Lower lobe of right lung (tissue), 2 donors: ENCODE measurements around the gene ENGASE. TPM values are rescaled to one million over a fixed set of nuclear protein-coding genes. Genes with fewer than 3 reads are reported as not detected.

Source experiments
- ATAC-seq, 2 donors: fragments of 200-7000 bp; cut with Tn5 transposase; one replicate each; pipeline ENCODE4 v1.9.1; 2020 to 2022; ENCODE audit warnings: mild to moderate bottlenecking in 2 of 2, moderate library complexity in 2 of 2
- DNase-seq: peaks from one replicate; pipeline ENCODE4 v3.0.0-alpha.2; 2020
- H3K27ac ChIP-seq: fragments of 200-600 bp; one replicate; pipeline ENCODE4 v1.8.0; 2022
- H3K27me3 ChIP-seq: fragments of 200-600 bp; one replicate; pipeline ENCODE4 v1.8.0; 2022; ENCODE audit warnings: low read depth
- H3K36me3 ChIP-seq: fragments of 200-600 bp; one replicate; pipeline ENCODE4 v1.8.0; 2022; ENCODE audit warnings: mild to moderate bottlenecking
- H3K4me1 ChIP-seq: fragments of 200-600 bp; one replicate; pipeline ENCODE4 v1.8.0; 2022
- H3K4me3 ChIP-seq: fragments of 200-600 bp; one replicate; pipeline ENCODE4 v1.8.0; 2022; ENCODE audit warnings: mild to moderate bottlenecking
- H3K9me3 ChIP-seq: fragments of 200-600 bp; one replicate; pipeline ENCODE4 v1.8.0; 2022
- CTCF ChIP-seq: fragments of 200-600 bp; IDR thresholded peaks from one replicate; pipeline ENCODE4 v1.8.0; 2022; ENCODE audit warnings: antibody characterized with exemption, mild to moderate bottlenecking
- intact Hi-C: fragments of 100-400 bp; cut with DNase I; formaldehyde crosslinking; loops from one replicate; pipeline ENCODE4 v1.11.0; 2022
- total RNA-seq: library from RNA; stranded (reverse); fragmentation: NEBNext Ultra II Directional; extraction: Animal tissue kit (Norgen Biotek cat#: 25700); gene quantifications from one replicate; pipeline ENCODE4 v1.2.1, GENCODE V29; 2021
- donor health status: DM: no; HTN: yes; CAD: no; lungs with severe emphysema.

ENGASE gene
- total RNA-seq, 1 donor from 2014 or later, result 56.4 TPM

DNA sequence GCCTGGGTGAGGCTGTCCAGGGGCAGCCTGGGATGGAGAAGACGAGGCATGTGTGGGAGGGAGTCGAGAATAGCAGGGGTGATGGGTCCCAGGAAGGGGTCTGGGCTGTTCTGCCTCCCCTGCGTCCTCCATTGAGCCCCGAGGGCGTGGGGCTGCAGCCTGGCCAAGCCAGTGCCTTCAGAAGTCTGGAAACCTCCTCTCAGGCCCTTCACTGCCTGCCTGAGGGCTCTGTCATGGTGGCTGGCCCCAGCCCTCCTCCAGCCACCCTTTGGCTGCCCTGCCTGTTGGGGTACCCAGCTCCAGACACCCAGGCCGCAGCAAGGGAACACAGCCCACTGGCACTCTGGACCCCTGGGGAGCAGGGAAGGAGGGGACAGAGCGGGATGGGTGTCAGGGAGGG lies 27.6 kb downstream of the ENGASE start:
- Histone ChIP-seq H3K27ac (no peak overlapping the region), H3K4me3 (no peak overlapping the region), H3K36me3 (no peaks in the 10 kb centered on the region), H3K27me3 (peaks cover 68% of the 10 kb centered on the region), H3K9me3 (no peaks in the 10 kb centered on the region), H3K4me1 (no peaks in the 10 kb centered on the region)
- TF ChIP-seq CTCF, result no peak
- intact Hi-C loops, result no loop called here
- no peak for ATAC-seq
- DNase-seq, result no peak

GRCh38 chr17:79104898-79105600 lies 30.4 kb downstream of the ENGASE start:
- Histone ChIP-seq H3K27ac (no peak overlapping the region), H3K4me1 (no peaks in the 10 kb centered on the region), H3K27me3 (peaks cover 41% of the 10 kb centered on the region), H3K36me3 (no peaks in the 10 kb centered on the region), H3K9me3 (no peaks in the 10 kb centered on the region), H3K4me3 (no peak overlapping the region)
- DNase-seq (no peak), ATAC-seq (no peak)
- intact Hi-C loops, result no loop called here
- no peak for TF ChIP-seq CTCF

GRCh38 chr17:79105937-79106336 lies 31.3 kb downstream of the ENGASE start:
- no peak overlapping the region for H3K27ac ChIP-seq
- no peaks in the 10 kb centered on the region for H3K9me3 ChIP-seq
- H3K4me3 ChIP-seq, result no peak overlapping the region
- ATAC-seq, result no peak
- no peaks in the 10 kb centered on the region for H3K36me3 ChIP-seq
- intact Hi-C loops, result no loop called here
- H3K27me3 ChIP-seq, result peaks cover 34% of the 10 kb centered on the region
- no peak for DNase-seq
- no peak for TF ChIP-seq CTCF
- no peaks in the 10 kb centered on the region for H3K4me1 ChIP-seq

DNA sequence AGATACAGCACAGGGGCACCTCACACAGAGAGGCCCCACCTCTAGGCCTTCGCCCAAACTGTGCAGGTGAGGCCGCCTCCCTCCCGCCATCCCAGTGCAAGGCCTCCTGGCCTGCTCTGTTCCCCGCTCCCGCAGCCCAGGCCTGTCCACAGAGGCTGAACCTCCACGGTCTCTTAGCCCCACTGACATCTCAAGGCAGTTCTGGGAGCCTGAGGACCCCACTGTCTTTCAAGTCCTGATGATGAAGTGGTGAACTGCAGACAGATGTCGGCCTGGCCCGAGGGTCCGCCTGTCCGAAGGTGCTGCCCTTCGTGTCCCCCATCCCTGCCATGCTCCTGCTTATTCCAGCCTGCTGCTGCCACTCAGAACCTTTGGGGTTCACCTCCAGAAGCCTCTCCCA lies 32.3 kb downstream of the ENGASE start:
- no peak overlapping the region for H3K4me3 ChIP-seq
- no peak for ATAC-seq
- DNase-seq, result no peak
- no peak overlapping the region for H3K27ac ChIP-seq
- peaks cover 23% of the 10 kb centered on the region for H3K27me3 ChIP-seq
- no peaks in the 10 kb centered on the region for H3K4me1 ChIP-seq
- no peaks in the 10 kb centered on the region for H3K9me3 ChIP-seq
- intact Hi-C loops, result no loop called here
- H3K36me3 ChIP-seq, result no peaks in the 10 kb centered on the region
- no peak for TF ChIP-seq CTCF

DNA sequence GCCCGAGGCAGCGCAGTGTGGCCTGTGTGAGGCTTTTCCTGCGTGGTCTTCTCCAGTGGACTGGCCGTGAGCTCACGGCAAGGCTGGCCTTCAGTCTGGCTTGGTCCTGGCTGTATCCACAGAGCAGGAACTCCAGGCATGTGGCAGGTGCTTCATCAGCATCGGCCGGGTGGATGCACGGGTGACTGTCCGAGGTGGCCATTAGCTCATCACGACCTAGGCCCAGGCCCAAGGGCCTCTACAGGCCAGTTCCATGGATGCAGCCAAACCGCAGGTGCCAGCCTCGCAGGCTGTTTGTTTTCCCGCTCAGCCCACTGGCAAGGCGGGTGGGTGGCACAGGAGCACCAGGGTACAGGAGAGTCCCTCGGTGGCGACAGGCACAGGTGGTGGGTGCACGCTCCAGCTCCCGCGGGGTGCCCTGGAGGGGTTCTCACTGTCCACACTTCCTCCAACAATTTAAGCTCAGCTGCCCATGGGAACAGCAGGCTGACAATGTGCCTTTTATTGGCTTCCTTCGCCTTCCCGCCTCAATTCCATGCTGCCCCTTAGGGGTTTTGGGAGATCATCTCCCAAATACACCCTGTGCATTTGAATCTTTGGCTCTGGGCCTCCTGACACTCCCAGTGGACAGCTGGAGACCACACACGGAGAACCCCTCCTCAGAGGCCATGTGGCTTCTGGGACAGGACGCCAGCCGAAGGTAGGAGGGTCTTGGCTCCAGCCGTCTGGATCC lies 33.0 kb downstream of the ENGASE start:
- Histone ChIP-seq H3K4me3 (no peak overlapping the region), H3K9me3 (no peaks in the 10 kb centered on the region), H3K4me1 (no peaks in the 10 kb centered on the region), H3K27me3 (peaks cover 16% of the 10 kb centered on the region), H3K27ac (no peak overlapping the region), H3K36me3 (no peaks in the 10 kb centered on the region)
- no peak for ATAC-seq
- no peak for TF ChIP-seq CTCF
- DNase-seq, result no peak
- intact Hi-C loops, result no loop called here
